Measurements from ENCODE around the gene CFAP157.
A peak's percentile ranks its signal among the peaks of the same experiment; 100 is the strongest.

The CFAP157 gene

GRCh38 chr9:127714951-127715469, 8.2 kb downstream of the CFAP157 start:
- DNase-seq (ENCODE audit: extremely low read depth in 1 of 2, low read depth in 1 of 2), result no peak

- peak; percentile 93 to 97 for DNase-seq (ENCODE audit: extremely low read depth in 1 of 2, low read depth in 1 of 2)
Measured at GRCh38 chr9:127715470-127716337, 8.9 kb downstream of the CFAP157 start, which contains the start of the genes PTRH1 and TTC16. TSS of gene PTRH1 (minus strand) at chr9:127715663. CDS start at chr9:127715639, 24 bp downstream. TSS of gene TTC16 (plus strand) at chr9:127716079. CDS start at chr9:127716146, 67 bp downstream.

- no peak for DNase-seq (ENCODE audit: extremely low read depth in 1 of 2, low read depth in 1 of 2)
Measured at GRCh38 chr9:127716412-127716811, 9.6 kb downstream of the CFAP157 start.

- no peak for DNase-seq (ENCODE audit: extremely low read depth in 1 of 2, low read depth in 1 of 2)
Measured at GRCh38 chr9:127717766-127718165, 11.0 kb downstream of the CFAP157 start.

GRCh38 chr9:127720031-127720864, 13.5 kb downstream of the CFAP157 start:
- DNase-seq (ENCODE audit: extremely low read depth in 1 of 2, low read depth in 1 of 2), result no peak

GRCh38 chr9:127720865-127721227, 14.1 kb downstream of the CFAP157 start:
- DNase-seq (ENCODE audit: extremely low read depth in 1 of 2, low read depth in 1 of 2), result no peak

- DNase-seq (ENCODE audit: extremely low read depth in 1 of 2, low read depth in 1 of 2), result no peak
Measured at GRCh38 chr9:127721391-127721821, 14.6 kb downstream of the CFAP157 start.

- DNase-seq (ENCODE audit: extremely low read depth in 1 of 2, low read depth in 1 of 2), result no peak
Measured at GRCh38 chr9:127722055-127722745, 15.4 kb downstream of the CFAP157 start.

- DNase-seq (ENCODE audit: extremely low read depth in 1 of 2, low read depth in 1 of 2), result no peak
Measured at GRCh38 chr9:127723013-127723412, 16.2 kb downstream of the CFAP157 start.

GRCh38 chr9:127723444-127723843, 16.7 kb downstream of the CFAP157 start:
- DNase-seq (ENCODE audit: extremely low read depth in 1 of 2, low read depth in 1 of 2), result no peak

- DNase-seq (ENCODE audit: extremely low read depth in 1 of 2, low read depth in 1 of 2), result no peak
Measured at GRCh38 chr9:127724012-127724411, 17.2 kb downstream of the CFAP157 start.

GRCh38 chr9:127726871-127727270, 20.1 kb downstream of the CFAP157 start:
- DNase-seq (ENCODE audit: extremely low read depth in 1 of 2, low read depth in 1 of 2), result no peak

- DNase-seq (ENCODE audit: extremely low read depth in 1 of 2, low read depth in 1 of 2), result no peak
Measured at GRCh38 chr9:127728808-127729207, 22.0 kb downstream of the CFAP157 start.

GRCh38 chr9:127729522-127730256, 22.9 kb downstream of the CFAP157 start:
- DNase-seq (ENCODE audit: extremely low read depth in 1 of 2, low read depth in 1 of 2), result no peak

GRCh38 chr9:127730262-127730661, 23.5 kb downstream of the CFAP157 start:
- no peak for DNase-seq (ENCODE audit: extremely low read depth in 1 of 2, low read depth in 1 of 2)

GRCh38 chr9:127730799-127731410, 24.1 kb downstream of the CFAP157 start:
- no peak for DNase-seq (ENCODE audit: extremely low read depth in 1 of 2, low read depth in 1 of 2)

GRCh38 chr9:127731938-127732337, 25.1 kb downstream of the CFAP157 start:
- DNase-seq (ENCODE audit: extremely low read depth in 1 of 2, low read depth in 1 of 2), result no peak

GRCh38 chr9:127732444-127732843, 25.7 kb downstream of the CFAP157 start:
- DNase-seq (ENCODE audit: extremely low read depth in 1 of 2, low read depth in 1 of 2), result no peak

- DNase-seq (ENCODE audit: extremely low read depth in 1 of 2, low read depth in 1 of 2), result no peak
Measured at GRCh38 chr9:127733614-127734013, 26.8 kb downstream of the CFAP157 start.
